OCI-M2 (cell line): ENCODE results near the gene TMTC2.
"Not testable (repeated sequence)": the region's sequence is repeated elsewhere in the genome, so short reads cannot be mapped to it uniquely, and the experiment has no call there.

ENCODE experiments used
- DNase-seq: peaks from one replicate; lab custom pipeline; 2025; ENCODE audit not compliant: unreplicated experiment; lab: John Stamatoyannopoulos, UW

TMTC2 gene

DNA sequence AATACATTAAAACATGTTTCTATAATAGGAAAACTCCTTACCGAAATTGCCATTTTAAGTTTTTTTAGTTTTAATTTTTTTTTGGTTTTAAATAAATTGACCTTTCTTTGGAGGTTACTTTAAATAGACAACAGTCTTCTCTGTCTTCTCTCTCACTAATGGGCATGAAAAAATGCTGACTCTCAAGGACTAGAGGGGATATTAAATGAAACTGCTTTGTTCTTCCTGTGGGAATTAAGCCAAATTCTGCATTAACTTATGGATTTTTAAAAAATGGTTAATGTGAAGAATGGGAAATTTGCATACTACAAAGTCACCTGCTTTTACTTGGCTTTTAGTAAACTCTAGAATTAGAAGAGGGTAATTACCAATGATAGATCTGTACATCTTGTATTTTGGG, 378.9 kb downstream of the TMTC2 start:
- DNase-seq, result no peak

DNA sequence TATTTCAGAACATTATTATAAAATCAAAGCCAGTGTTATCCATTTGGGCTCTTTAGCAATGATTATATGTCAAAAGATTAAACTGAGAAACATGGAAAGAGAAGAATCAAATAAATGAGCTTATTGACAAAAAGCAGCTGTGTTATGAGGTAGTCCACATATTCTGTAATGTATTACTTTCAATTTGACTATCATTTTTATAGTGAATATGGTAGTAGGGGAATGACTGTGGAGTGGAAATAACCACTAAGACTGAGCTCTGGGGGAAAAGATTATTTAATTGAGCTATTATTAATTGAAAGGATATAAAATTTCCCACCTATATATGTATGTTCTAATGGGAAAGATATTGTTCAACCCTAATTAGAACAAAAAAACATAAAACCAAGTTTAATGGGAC, 381.3 kb downstream of the TMTC2 start:
- DNase-seq, result no peak

DNA sequence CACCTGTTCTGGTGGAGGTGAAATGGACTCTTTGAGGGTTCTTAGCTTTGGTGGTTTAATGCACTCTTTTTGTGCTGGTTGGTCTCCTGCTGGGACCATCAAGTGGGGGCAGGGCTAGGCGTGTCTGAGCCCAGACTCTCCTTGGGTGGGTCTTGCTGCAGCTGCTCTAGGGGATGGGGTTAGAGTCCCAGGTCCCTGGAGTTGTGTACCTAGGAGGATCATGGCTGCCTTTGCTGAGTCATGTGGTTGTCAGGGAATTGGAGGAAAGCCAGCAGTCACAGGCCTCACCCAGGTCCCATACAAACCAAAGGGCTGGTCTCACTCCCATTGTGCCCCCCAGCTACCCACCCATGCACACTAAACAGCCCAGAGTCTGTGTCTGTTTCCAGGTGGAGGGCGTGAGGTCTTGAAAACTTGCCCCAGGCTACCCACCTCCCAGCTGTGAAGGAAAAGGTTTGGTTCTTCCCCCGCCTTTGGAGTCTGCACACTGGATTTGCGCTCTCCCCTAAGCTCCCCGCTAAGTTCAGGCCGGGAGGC, 387.7 kb downstream of the TMTC2 start:
- DNase-seq, result no peak

GRCh38 chr12:83075471-83075870, 388.8 kb downstream of the TMTC2 start:
- no peak for DNase-seq

- DNase-seq, result no peak
Observed at GRCh38 chr12:83077041-83077440, 390.3 kb downstream of the TMTC2 start.

GRCh38 chr12:83082690-83083276, 396.1 kb downstream of the TMTC2 start:
- DNase-seq, result no peak

DNA sequence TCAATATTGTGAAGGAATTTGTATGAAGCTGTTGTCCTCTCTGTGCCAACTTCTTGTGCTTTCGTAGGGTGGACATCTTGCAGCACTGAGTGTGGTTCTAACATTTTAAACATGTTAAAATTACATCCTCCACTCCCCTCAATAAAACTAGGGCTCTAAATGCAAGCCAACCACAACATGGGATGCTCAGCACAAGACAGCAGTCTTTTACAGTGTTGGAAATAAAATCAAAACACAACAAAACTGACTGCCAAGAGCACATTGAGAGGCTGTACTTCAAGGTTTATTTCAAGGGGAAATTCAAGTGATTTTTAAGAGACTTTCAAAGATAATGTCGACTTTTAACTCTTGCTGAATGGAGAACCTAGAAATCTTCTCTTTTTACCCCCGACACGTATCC, 396.9 kb downstream of the TMTC2 start:
- DNase-seq, result no peak

DNA sequence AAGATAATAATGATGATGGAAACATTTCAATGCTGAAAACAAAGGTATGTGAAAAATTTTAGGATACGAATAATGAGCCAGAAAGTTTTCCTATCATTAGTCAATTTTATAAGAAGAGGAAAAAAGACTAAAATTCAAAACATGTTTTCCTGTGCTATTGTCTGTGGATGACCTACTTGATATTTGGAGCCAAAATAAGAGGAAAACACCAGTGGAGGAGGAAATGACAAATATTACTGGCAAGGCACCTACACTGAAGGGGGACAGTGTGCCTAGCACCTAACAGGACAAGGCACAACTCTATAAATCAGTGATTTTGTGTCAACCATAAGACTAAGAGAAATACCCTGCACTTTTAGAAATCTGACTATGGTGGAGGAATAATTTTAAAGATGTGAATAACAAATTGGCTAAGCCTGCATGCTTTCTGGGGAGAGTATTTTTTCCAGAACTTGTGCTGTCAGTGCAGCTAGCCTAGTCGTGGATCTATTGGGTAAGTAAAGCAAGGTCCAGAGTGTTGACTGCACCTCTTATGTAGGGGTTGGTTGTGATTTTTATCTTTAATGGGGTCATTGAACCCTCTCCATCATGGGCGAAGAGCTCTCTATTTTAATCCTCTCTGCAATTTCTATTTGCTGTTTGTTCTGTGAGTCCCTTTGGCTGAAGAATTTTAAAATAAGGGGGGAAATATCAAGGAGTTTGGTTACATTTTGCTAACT, 398.0 kb downstream of the TMTC2 start:
- no peak for DNase-seq

DNA sequence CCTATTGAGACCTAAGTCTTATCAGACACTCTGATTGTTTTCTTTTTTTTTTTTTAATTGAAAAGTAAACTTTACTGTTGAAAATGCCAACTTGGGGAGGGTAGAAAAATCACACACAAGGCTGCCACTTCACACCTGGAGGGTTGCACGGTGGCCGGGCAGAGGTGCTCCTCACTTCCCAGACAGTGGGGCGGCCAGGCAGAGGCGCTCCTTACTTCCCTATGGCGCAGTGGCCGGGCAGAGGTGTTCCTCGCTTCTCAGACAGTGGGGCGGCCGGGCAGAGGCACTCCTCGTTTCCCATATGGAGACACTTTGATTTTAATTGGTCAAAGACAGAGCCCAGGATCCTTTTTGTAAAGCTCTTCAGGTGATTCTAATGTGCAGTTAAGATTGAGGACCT, 399.3 kb downstream of the TMTC2 start:
- DNase-seq, result no peak

- DNase-seq, result no peak
Observed at GRCh38 chr12:83089575-83089974, 402.9 kb downstream of the TMTC2 start.

- no peak for DNase-seq
Observed at GRCh38 chr12:83092129-83092528, 405.4 kb downstream of the TMTC2 start.

DNA sequence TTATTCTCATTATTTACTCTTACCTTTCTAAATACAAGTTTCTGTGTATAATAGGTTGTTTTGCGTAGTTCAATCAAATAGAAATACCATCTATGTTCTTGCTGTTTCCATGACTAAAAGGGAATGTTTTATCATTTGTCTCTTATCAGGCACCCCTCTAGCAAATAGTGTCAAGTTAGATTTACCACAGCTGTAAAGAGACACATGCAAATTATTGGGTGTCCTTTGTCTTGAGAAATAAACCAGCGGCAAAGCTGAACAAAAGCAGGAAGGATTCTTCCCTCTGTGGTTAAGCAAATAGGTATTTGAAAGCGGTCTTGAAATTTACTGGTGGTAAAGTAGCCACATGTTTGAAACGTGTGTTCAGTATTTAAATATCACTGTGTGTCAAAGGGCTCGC, 405.9 kb downstream of the TMTC2 start:
- DNase-seq, result no peak

GRCh38 chr12:83093426-83093825, 406.7 kb downstream of the TMTC2 start:
- DNase-seq, result no peak

DNA sequence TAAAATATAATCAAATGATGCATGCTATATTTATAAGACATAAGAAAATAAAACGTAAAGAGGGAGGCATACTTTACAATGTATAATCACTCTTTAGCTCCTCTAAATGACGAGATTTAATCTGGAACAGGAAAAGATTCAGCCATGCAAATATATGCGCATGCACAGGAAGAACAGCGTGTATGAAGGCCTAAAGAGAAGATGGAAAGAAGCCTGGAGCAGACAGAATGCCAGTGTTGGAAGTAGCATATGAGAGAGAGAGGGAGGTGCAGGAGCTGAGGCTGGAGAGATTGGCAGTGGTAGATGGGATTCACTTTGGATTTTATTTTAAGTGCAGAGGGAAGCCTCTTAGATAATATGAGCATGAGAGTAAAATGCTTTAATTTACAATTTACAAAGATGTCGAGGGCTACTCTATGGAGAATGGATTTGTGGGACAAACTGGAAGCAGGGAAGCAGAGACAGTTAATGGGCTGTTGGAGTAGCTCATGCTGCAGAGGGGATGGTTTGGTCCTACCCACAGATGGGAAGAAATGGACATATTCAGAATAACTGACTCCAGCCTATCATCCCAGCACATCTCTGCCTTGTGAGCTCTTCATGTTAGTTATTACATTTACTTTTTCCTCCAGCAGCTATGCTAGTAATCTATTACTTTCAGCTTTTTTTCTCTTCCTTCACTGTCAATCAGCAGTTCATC, 411.1 kb downstream of the TMTC2 start:
- no peak for DNase-seq

DNA sequence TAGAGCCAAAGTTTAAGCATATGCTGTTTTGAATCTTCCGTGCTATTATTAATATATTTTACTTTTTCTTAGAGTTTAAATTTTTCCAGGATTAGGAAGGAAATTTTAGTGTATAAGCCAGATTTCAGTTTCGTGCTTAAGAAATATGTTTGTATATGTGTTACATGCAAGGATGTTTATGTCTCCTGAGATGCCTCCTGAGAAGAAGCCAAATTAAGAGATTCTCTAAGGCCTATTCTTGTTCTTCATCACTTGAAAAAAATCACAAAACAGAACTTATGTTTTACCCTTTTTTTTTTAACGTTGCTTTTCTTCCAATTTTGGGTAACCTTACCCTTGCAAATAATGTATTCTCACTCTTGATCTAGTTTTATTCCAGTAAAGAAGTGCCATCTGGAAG, 412.7 kb downstream of the TMTC2 start:
- no peak for DNase-seq

GRCh38 chr12:83102499-83102898, 415.8 kb downstream of the TMTC2 start:
- DNase-seq, result no peak

- no peak for DNase-seq
Observed at GRCh38 chr12:83106873-83107272, 420.2 kb downstream of the TMTC2 start.

DNA sequence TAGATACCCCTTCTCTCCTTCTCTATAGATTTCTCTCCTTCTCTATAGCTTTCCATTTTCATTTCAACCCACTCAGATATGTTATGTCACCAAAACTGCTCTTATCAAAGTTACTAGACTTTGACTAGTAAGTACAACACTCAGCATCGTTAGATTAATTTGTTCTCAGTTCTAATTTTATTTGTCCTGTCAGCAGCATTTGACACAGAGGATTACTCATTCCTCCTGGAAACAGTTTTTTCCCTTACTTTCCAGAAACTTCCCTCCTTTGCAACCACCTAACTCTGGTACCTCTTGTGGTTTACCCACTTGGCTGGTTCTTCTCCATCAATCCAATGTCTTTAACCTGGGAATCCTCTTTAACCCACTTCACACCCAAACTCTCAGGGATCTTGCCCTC, 423.7 kb downstream of the TMTC2 start:
- DNase-seq, result no peak

GRCh38 chr12:83113945-83114344, 427.2 kb downstream of the TMTC2 start:
- DNase-seq, result no peak

DNA sequence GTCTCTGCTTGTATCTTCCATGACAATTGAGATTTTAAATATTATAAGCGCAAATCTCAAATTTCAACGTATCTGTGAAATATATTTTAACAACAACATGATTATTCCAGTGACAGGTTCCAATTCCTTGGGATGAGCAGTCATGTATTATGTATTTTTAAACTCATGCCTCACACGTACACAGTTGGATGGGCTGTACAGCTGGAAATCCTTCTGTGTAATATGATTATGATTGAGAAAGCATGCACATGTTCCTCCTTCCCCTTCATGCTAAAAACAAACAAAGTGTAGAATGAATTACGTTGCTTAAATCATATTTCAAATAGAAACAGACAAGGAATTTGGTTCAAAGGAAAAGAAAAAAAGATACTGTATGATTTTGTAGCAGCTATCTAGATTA, 428.3 kb downstream of the TMTC2 start:
- no peak for DNase-seq

GRCh38 chr12:83117926-83118325, 431.2 kb downstream of the TMTC2 start:
- DNase-seq, result not testable (repeated sequence)
